ENCODE data around the gene MYL12A.
"Not testable (repeated sequence)": the region's sequence is repeated elsewhere in the genome, so short reads cannot be mapped to it uniquely, and the experiment has no call there.

MYL12A gene

GRCh38 chr18:3247240-3248061 is at the start of gene MYL12A:
Gene MYL12A, plus strand, starts transcription at chr18:3247801. Its CDS starts 5,447 bp downstream, at chr18:3253248.
- in situ Hi-C loops (cut with MboI; ENCODE audit: low sequenced_read_pairs) = loop anchor here (10.0 kb wide), 1 partner anchor 313 kb away; no protein-coding TSS in a partner anchor

GRCh38 chr18:3198260-3198860 is 49.2 kb upstream of the MYL12A start:
- in situ Hi-C loops (cut with MboI; ENCODE audit: low sequenced_read_pairs) = not testable (repeated sequence)

GRCh38 chr18:3199942-3200645 is 47.5 kb upstream of the MYL12A start:
- in situ Hi-C loops (cut with MboI; ENCODE audit: low sequenced_read_pairs) = no loop called here

GRCh38 chr18:3205239-3205638 is 42.4 kb upstream of the MYL12A start:
- in situ Hi-C loops (cut with MboI; ENCODE audit: low sequenced_read_pairs) = no loop called here

- in situ Hi-C loops (cut with MboI; ENCODE audit: low sequenced_read_pairs) = no loop called here
These were observed 40.0 kb upstream of the MYL12A start for GRCh38 chr18:3207565-3207964.

GRCh38 chr18:3209859-3210569 is 37.6 kb upstream of the MYL12A start:
- in situ Hi-C loops (cut with MboI; ENCODE audit: low sequenced_read_pairs) = no loop called here

- in situ Hi-C loops (cut with MboI; ENCODE audit: low sequenced_read_pairs) = no loop called here
These were observed 36.2 kb upstream of the MYL12A start for GRCh38 chr18:3211236-3211992.

- in situ Hi-C loops (cut with MboI; ENCODE audit: low sequenced_read_pairs) = no loop called here
These were observed 34.9 kb upstream of the MYL12A start for GRCh38 chr18:3212657-3213056.

- in situ Hi-C loops (cut with MboI; ENCODE audit: low sequenced_read_pairs) = no loop called here
These were observed 34.1 kb upstream of the MYL12A start for GRCh38 chr18:3213300-3214059.

- in situ Hi-C loops (cut with MboI; ENCODE audit: low sequenced_read_pairs) = no loop called here
These were observed 32.6 kb upstream of the MYL12A start for GRCh38 chr18:3214855-3215637.

- in situ Hi-C loops (cut with MboI; ENCODE audit: low sequenced_read_pairs) = no loop called here
These were observed 30.6 kb upstream of the MYL12A start for GRCh38 chr18:3216987-3217386.

GRCh38 chr18:3217948-3218647 is 29.5 kb upstream of the MYL12A start:
- in situ Hi-C loops (cut with MboI; ENCODE audit: low sequenced_read_pairs) = no loop called here

- in situ Hi-C loops (cut with MboI; ENCODE audit: low sequenced_read_pairs) = no loop called here
These were observed 28.8 kb upstream of the MYL12A start for GRCh38 chr18:3218819-3219218.

- in situ Hi-C loops (cut with MboI; ENCODE audit: low sequenced_read_pairs) = no loop called here
These were observed 28.4 kb upstream of the MYL12A start for GRCh38 chr18:3219241-3219630.

- in situ Hi-C loops (cut with MboI; ENCODE audit: low sequenced_read_pairs) = no loop called here
These were observed 27.8 kb upstream of the MYL12A start, which contains the start of gene MYOM1 for GRCh38 chr18:3219631-3220335. Gene MYOM1, minus strand, starts transcription at chr18:3219968. Its CDS starts 4,745 bp downstream, at chr18:3215223.

GRCh38 chr18:3220868-3221267 is 26.7 kb upstream of the MYL12A start:
- in situ Hi-C loops (cut with MboI; ENCODE audit: low sequenced_read_pairs) = not testable (repeated sequence)

- in situ Hi-C loops (cut with MboI; ENCODE audit: low sequenced_read_pairs) = no loop called here
These were observed 26.1 kb upstream of the MYL12A start for GRCh38 chr18:3221496-3221895.

- in situ Hi-C loops (cut with MboI; ENCODE audit: low sequenced_read_pairs) = no loop called here
These were observed 24.2 kb upstream of the MYL12A start for GRCh38 chr18:3223356-3223755.
